Peyer's patch (tissue), 4 donors: ENCODE data around the gene ATG101. TPM values are rescaled to one million over a fixed set of nuclear protein-coding genes. Genes with fewer than 3 reads are reported as not detected.
A peak's percentile ranks its signal among the peaks of the same experiment; 100 is the strongest.

ENCODE experiments used
- DNase-seq, 3 donors: peaks; one replicate each; pipeline ENCODE4 v3.0.0-alpha.2; 2017 to 2019
- H3K27ac ChIP-seq, 4 donors: fragments of 200-600 bp; sonication (generic); one replicate each; pipeline ENCODE4 v1.5.1; 2016 to 2019
- H3K27me3 ChIP-seq, 2 donors: fragments of 200-600 bp; sonication (generic); one replicate each; pipeline ENCODE4 v1.5.1; 2019
- H3K36me3 ChIP-seq, 3 donors: fragments of 200-600 bp; sonication (generic); one replicate each; pipeline ENCODE4 v1.5.1; 2016 to 2019
- H3K4me1 ChIP-seq, 4 donors: fragments of 200-600 bp; sonication (generic); one replicate each; pipeline ENCODE4 v1.5.1; 2016 to 2019
- H3K4me3 ChIP-seq, 4 donors: fragments of 200-600 bp; sonication (generic); 1 replicate in 3 of 4; 2 replicates in 1 of 4; pipeline ENCODE4 v1.5.1; 2016 to 2019; ENCODE audit warnings: mild to moderate bottlenecking in 1 of 4
- H3K9me3 ChIP-seq, 4 donors: fragments of 200-600 bp; sonication (generic); one replicate each; pipeline ENCODE4 v1.5.1; 2016 to 2019; ENCODE audit warnings: mild to moderate bottlenecking in 1 of 4
- POLR2A ChIP-seq, 2 donors: fragments of 450-650 bp; IDR thresholded peaks; one replicate each; pipeline ENCODE4 v1.5.1; 2017; ENCODE audit warnings: antibody characterized with exemption in 2 of 2, mild to moderate bottlenecking in 2 of 2, moderate library complexity in 2 of 2
- total RNA-seq, 4 donors: library from RNA; depleted of rRNA; stranded (reverse); fragments of >200 nt; gene quantifications; one replicate each; pipeline ENCODE4 v1.1.0, GENCODE V29; 2016
- TF ChIP-seq, protein P1 (sequence below), 6 experiments: fragments of 450-650 bp in 4 of 6; fragments of 200-600 bp in 2 of 6; sonication (generic) in 1 of 6; IDR thresholded peaks; one replicate each; pipeline ENCODE4 v1.5.1; 2017 to 2019; ENCODE audit warnings: antibody characterized with exemption in 6 of 6, mild to moderate bottlenecking in 3 of 6, moderate library complexity in 1 of 6

Gene ATG101
- total RNA-seq, 4 donors from 2014 or later, result 31.5 to 39.6 (median 33.9) TPM

DNA sequence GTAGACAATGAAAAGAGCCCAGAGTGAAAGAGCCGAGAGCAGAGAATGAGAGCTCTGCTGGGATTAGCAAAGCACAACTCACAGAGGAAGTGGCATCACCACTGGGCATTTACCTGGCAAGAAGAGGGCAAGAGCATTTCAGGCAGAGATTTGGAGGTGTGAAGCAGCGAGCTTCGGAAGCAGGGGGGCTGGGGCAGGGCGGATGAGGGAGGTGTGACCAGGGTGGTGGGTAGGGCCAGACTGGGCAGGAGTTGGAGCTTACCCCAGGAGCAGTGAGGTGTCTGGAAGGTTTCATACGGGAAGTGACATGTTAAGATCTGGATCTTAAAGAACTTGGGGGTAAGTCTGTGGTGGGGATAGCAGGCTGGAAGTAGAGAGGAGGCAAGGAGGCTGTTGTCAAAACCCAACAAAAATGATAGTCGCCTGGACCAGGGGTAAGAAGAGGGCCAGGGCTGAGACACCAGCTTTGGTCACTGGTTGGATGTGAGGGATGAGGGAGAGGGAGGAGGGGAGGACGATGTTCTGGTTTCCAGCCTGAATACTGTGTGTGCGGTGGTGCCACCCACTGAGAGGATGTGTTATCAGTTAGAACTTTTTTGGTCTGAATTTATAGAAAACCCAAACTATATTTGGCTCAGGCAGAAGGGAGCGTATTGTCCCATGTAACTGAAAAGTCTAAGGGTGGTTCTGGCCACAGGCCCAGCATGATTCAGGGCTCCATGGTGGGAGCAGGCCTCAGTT is 14.9 kb downstream of the ATG101 start:
- Histone ChIP-seq H3K36me3 (peaks cover 0 to 3% (median 0%) of the 10 kb centered on the region in 3 donors), H3K4me3 (no peak overlapping the region), H3K9me3 (no peaks in the 10 kb centered on the region), H3K4me1 (peaks cover 0 to 28% (median 20%) of the 10 kb centered on the region in 4 donors), H3K27ac (no peak overlapping the region), H3K27me3 (no peaks in the 10 kb centered on the region)
- no peak for DNase-seq
- TF ChIP-seq POLR2A (IDR thresholded peaks at IDR 0.05), result no peak
- TF ChIP-seq, protein P1, sequence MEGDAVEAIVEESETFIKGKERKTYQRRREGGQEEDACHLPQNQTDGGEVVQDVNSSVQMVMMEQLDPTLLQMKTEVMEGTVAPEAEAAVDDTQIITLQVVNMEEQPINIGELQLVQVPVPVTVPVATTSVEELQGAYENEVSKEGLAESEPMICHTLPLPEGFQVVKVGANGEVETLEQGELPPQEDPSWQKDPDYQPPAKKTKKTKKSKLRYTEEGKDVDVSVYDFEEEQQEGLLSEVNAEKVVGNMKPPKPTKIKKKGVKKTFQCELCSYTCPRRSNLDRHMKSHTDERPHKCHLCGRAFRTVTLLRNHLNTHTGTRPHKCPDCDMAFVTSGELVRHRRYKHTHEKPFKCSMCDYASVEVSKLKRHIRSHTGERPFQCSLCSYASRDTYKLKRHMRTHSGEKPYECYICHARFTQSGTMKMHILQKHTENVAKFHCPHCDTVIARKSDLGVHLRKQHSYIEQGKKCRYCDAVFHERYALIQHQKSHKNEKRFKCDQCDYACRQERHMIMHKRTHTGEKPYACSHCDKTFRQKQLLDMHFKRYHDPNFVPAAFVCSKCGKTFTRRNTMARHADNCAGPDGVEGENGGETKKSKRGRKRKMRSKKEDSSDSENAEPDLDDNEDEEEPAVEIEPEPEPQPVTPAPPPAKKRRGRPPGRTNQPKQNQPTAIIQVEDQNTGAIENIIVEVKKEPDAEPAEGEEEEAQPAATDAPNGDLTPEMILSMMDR (IDR thresholded peaks at IDR 0.05), result no peak

DNA sequence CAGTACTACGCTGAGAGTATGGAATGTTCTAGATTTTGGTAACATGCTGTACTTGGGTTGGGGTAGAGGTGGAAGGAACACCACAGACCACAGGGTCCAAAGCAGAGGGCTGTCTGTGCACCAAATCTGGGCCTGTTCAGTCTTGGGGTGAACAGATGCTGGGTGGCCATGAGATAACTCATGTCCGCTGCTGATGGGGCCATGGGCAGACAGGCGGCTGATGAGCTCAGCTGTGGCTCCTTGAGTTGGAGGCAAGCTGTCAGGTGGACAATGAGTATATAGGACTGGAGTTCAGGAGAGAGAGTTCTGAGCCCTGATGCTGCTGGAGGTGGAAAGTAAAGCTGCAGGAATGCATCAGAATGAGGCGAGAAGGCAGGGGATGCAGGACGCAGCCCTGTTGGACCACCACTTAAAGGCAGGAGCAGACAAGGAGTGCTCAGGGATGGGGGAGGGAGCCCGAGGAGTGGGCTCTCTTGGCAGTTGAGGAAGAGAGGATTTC is 16.0 kb downstream of the ATG101 start:
- H3K27ac ChIP-seq, result no peak overlapping the region
- H3K4me1 ChIP-seq, result peaks cover 0 to 27% (median 18%) of the 10 kb centered on the region in 4 donors
- H3K27me3 ChIP-seq, result no peaks in the 10 kb centered on the region
- no peak for TF ChIP-seq POLR2A (IDR thresholded peaks at IDR 0.05)
- TF ChIP-seq, protein P1 (IDR thresholded peaks at IDR 0.05), result no peak
- no peak for DNase-seq
- no peak overlapping the region for H3K4me3 ChIP-seq
- H3K36me3 ChIP-seq, result no peaks in the 10 kb centered on the region
- no peaks in the 10 kb centered on the region for H3K9me3 ChIP-seq

DNA sequence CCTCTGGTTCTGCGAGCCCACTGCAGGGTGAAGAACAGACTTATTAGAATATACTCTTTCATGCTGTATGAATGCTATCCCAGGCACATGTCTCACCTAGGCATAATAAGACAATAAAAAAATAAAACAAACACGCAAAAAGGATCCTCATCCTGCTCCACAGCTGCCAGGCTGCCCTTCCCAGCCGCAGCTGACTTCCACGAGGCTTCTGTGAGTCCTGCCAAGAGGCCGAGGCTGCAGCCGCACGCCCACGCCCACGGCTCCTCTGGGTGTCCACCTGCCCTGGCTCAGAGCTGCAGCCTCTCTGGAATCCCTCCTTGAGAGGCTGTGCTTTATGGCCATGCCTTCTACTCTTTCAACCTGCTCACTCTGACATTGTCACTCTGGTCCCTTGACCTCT is 16.6 kb downstream of the ATG101 start:
- H3K4me3 ChIP-seq, result no peak overlapping the region
- TF ChIP-seq, protein P1 (IDR thresholded peaks at IDR 0.05), result no peak
- TF ChIP-seq POLR2A (IDR thresholded peaks at IDR 0.05), result no peak

DNA sequence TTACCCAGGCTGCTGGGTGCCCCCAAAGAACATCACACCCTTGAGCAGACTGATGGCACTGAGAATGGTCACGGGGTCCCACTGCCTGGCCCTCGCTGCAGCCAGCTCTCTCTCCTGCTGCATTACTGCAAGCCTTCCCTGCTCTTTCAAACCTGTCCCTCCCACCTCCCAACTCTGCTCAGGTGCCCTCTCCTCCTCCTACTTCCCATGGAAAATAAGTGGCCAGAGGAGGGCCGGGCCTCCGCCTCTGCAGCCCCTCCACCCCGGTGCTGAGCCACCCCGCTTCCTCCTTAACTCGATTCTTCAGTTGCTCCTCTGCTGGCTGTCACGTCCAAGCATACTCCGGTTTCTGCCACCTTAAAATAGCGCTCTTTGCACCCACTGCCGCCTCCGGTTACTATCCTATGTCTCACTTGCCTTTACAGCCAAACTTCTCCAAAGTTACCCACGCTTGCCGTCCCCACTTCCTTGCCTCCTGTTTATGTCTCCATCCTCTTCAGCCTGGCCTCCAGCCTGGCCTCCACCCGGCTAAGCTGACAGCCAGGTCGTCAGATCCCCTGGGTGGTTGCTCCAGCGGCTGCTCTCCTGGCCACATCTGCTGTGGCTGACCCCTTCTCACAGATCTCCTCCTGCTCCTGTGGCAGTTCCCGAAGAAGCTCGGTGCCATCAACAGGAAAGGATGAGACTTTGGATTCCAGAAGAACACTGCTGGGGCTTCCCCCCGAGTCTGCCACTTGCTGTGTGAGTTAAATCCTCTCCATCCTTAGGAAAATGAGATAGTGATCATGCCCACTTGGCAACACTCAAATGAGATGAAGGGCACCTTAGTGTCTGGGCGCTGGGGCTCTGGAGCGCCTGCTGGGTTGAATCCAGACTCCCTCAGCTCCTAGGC is 17.4 kb downstream of the ATG101 start:
- Histone ChIP-seq H3K27ac (peak overlapping the region in 1 of 4 donors; percentile 7), H3K27me3 (no peaks in the 10 kb centered on the region), H3K36me3 (no peaks in the 10 kb centered on the region), H3K4me1 (peaks cover 0 to 12% (median 4%) of the 10 kb centered on the region in 4 donors), H3K9me3 (no peaks in the 10 kb centered on the region), H3K4me3 (no peak overlapping the region)
- no peak for DNase-seq
- TF ChIP-seq POLR2A (IDR thresholded peaks at IDR 0.05), result no peak
- TF ChIP-seq, protein P1 (IDR thresholded peaks at IDR 0.05), result no peak

More for the DNA sequence above, 16.6 kb downstream of the ATG101 start:
- Histone ChIP-seq H3K27ac (peak overlapping the region in 1 of 4 donors; percentile 7), H3K36me3 (no peaks in the 10 kb centered on the region), H3K4me1 (peaks cover 0 to 21% (median 11%) of the 10 kb centered on the region in 4 donors), H3K27me3 (no peaks in the 10 kb centered on the region), H3K9me3 (no peaks in the 10 kb centered on the region)
- DNase-seq, result peak in 2 of 3 donors; percentile 61 to 70

DNA sequence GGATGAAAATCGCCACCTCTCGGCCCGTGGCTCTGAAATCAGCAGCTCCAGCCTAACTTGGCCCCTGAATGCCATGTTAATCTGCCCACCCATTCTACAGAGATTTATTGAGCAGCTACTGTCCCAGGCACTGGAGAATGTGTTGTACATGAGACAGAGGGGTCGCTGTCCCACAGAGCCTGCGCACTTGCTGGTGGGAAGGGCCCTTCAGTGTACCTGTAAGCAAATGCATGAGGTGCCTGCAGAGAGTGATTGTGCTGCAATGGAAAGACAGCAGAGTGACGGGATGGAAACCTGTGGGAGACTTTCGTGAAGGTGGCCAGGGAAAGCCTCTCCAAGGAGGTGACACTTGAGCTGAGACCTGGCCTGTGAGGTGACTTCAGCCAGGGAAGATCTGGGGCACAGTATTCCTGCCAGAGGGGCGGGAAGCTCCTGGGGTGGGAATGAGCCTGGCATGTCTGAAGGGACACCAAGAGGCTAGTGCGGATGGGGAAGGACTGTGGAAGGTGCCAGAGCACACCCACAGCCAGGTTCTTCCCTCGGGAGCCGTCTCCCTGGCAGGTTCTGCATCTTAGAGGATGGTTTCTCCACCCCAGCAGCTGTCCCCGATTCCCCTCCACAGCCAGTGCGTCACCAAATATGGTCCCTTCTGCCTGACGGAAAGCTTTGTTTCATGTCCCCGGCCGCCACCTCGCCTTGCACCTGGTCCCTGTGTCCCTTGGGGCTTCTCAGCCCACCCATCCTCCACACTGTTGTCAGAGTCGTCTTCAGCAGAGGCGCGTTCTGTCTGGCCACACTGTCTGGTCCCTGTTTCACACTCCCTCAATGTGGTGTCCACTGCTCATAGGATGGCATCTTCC is 18.4 kb downstream of the ATG101 start:
- Histone ChIP-seq H3K27ac (no peak overlapping the region), H3K36me3 (no peaks in the 10 kb centered on the region), H3K4me1 (peaks cover 0 to 5% (median 1%) of the 10 kb centered on the region in 4 donors), H3K4me3 (no peak overlapping the region), H3K27me3 (no peaks in the 10 kb centered on the region), H3K9me3 (no peaks in the 10 kb centered on the region)
- peak in 2 of 3 donors; percentile 64 to 65 for DNase-seq
- TF ChIP-seq, protein P1 (IDR thresholded peaks at IDR 0.05), result no peak
- no peak for TF ChIP-seq POLR2A (IDR thresholded peaks at IDR 0.05)
